Ovary (tissue), 3 donors: ENCODE measurements around the gene OR51A4.

Experiments
- CTCF ChIP-seq, 3 donors: fragments of 450-650 bp in 2 of 3; fragments of 200-600 bp in 1 of 3; IDR thresholded peaks; one replicate each; pipeline versions ENCODE4 v1.5.1 to v1.8.0; 2016 to 2022; ENCODE audit warnings: antibody characterized with exemption in 3 of 3, mild to moderate bottlenecking in 1 of 3
- POLR2A ChIP-seq: fragments of 450-650 bp; IDR thresholded peaks from one replicate; pipeline ENCODE4 v1.6.1; 2017; ENCODE audit warnings: antibody characterized with exemption, mild to moderate bottlenecking, moderate library complexity
- donor health status: DM: no; HTN: no; CAD: no.

- TF ChIP-seq CTCF (IDR thresholded peaks at IDR 0.05) (no peak), POLR2A (no peak)
These were observed 28.2 kb downstream of the OR51A4 start, which contains the start of gene OR51G2 for GRCh38 chr11:4919250-4919649.
